NCI-H446 (cell line): ENCODE results near the gene MS4A15.
"Not testable (repeated sequence)": the region's sequence is repeated elsewhere in the genome, so short reads cannot be mapped to it uniquely, and the experiment has no call there.

Experiments used
- DNase-seq, 2 experiments: peaks; one replicate each; lab custom pipeline; 2025; lab: John Stamatoyannopoulos, UW

The MS4A15 gene

GRCh38 chr11:60754887-60755286, 1.8 kb upstream of the MS4A15 start:
- no peak for DNase-seq

- DNase-seq: no peak
Measured at GRCh38 chr11:60757231-60757800, 649 bp downstream of the MS4A15 start.

GRCh38 chr11:60758671-60759070, 2.0 kb downstream of the MS4A15 start:
- not testable (repeated sequence) for DNase-seq

DNA sequence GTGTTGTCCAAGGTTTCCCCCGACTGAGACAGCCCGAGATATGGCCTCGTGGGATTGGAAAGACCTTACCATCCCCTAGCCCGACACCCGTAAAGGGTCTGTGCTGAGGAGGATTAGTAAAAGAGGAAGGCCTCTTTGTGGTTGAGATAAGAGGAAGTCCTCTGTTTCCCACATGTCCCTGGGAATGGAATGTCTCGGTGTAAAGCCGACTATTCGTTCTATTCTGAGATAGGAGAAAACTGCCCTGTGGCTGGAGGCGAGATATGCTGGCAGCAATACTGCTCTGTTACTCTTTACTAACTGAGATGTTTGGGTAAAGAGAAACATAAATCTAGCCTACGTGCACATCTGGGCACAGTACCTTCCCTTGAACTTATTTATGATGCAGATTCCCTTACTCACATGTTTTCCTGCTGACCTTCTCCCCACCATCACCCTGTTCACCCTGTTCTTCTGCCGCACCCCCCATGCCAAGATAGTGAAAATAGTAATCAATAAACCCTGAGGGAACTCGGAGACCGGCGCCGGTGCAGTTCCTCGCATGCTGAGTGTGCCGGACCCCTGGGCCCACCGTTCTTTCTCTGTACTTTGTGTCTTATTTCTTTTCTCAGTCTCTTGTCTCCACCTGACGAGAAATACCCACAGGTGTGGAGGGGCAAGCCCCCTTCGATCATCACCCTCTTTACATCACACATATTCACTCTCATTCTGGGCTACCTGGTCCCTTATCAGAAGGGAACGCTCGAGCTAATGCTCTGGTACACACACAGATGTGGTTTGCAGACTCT, 3.0 kb downstream of the MS4A15 start:
- not testable (repeated sequence) for DNase-seq

GRCh38 chr11:60761436-60762190, 4.9 kb downstream of the MS4A15 start:
- no peak for DNase-seq

GRCh38 chr11:60762851-60763691, 6.4 kb downstream of the MS4A15 start:
- DNase-seq: no peak

DNA sequence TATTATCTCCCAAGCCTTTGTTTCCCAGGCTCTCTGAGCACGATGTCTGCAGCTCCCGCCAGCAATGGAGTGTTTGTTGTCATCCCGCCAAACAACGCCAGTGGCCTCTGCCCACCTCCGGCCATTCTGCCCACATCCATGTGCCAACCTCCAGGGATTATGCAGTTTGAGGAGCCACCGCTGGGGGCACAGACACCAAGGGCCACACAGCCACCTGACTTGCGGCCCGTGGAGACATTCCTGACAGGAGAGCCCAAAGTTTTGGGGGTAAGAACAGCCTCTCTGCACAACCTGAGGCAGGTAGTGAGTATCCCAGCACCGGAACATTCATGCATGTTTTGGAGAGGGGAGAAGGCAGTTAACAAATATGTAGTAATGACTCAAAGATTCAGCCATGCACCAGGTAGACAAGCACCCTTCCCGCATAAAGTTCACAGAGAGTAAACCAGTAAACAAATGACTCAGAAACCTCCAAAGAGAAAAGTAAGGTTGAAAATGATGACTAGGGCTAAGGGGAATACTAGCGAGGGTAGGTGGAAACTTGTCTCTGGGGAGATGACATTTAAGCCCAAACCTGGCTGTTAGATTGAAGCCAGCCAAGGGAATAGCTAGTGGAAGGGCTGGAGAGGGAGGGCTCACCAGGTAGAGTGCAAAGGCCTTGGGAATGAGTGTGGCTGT, 7.2 kb downstream of the MS4A15 start:
- no peak for DNase-seq

- no peak for DNase-seq
Measured at GRCh38 chr11:60764879-60765278, 8.2 kb downstream of the MS4A15 start.

DNA sequence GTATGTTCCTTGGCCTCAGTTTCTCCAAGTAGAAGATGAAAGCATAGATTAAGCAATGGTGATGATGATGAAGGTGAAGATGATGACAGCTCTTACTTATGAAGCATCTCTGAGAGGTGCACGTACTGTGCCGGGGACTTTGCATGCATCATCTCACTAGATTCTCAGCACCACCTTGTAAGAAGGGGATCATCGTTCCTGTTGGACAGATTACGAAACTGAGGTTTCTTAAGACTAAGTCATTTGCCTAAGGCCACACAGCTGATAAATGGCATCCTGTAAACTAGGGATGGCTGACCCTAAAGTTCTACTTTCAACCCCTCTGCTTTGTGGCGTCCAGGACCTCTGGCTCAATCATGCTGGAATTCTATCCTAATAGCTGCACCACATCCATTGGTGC, 8.7 kb downstream of the MS4A15 start:
- DNase-seq: no peak

DNA sequence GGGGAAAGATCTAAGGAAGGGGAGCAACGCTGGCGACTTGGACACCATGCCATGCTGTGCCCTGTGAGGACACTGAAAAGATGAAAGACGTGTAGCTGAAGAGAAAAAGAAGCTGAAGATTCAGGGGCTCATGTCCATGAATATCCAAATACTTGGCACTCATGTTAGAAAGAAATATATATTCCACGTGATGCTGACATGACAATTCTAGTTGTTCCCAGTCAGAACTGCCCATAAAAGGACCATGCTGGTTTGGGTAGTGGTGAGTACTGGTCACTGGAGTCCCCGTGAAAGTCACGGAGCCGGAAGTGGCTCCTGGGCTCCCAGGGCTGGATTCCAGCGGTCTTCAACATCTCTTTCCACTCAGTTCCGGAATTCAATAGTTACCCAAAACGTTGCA, 9.9 kb downstream of the MS4A15 start:
- DNase-seq: no peak

DNA sequence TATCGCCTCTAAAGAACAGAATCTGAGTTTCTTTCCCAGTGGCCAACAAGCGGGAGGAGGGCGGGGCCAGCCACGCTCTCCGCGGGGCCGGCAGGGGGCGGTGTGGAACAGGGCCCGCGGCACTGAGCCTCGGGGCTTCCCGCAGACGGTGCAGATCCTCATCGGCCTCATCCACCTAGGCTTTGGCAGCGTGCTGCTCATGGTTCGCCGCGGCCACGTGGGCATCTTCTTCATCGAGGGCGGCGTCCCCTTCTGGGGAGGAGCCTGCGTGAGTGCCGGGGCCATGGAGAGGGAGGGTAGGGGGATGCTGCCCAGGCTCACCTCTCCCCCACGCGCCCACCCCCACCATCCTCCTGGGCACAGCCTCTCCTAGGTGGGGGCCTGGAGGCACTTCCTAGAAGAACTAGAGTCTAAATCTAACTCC, 10.7 kb downstream of the MS4A15 start:
- DNase-seq: no peak

GRCh38 chr11:60768202-60768601, 11.5 kb downstream of the MS4A15 start:
- no peak for DNase-seq

- DNase-seq: no peak
Measured at GRCh38 chr11:60769273-60769672, 12.6 kb downstream of the MS4A15 start.

GRCh38 chr11:60769811-60770210, 13.1 kb downstream of the MS4A15 start:
- DNase-seq: no peak

DNA sequence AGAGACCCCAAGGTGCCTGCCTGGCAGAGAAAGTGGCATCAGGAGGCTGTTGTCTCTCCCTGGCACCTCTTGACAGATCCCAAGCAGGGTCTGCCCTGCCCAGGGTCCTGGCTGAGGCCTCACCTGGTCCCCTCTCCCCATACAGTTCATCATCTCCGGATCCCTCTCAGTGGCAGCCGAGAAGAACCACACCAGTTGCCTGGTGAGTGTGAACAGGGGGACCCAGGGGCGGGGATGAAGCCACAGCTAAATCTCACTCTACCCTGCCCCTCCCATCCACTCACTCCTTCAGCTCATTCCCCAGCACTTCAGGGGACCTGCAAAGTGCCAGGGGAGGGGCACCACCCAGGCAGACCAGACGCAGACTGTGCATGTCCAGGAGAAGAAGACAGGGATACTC, 14.5 kb downstream of the MS4A15 start:
- DNase-seq: no peak

DNA sequence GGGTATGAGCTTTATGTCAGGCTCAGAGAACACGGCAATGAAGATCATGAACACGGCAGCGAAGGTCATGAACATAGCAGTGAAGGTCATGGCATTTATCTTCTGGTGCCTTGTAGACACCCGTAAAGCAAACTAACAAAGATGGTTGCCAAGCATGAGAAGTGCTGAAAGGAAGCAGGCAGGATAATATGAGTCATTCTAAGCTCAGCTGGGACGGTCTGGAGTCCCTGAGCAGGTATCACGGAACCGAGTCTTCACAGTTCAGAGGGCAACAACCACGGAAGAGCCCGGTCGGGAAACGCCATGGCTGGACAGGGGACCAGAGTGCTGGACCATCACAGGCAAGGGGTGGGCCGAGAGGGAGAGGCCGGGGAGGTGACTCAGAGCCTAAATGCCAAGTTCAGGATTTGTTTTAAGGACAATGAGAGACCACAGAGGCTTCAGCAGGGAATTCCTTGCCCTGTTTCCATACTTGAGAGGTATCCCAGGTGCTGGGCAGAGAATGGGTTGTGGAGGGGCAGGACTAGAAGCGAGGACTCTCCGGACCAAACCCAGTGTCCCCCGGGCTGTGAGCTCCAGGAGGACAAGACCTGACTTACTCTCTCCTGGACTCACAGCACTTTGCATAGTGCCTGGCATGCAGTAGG, 15.3 kb downstream of the MS4A15 start:
- no peak for DNase-seq

- no peak for DNase-seq
Measured at GRCh38 chr11:60772666-60773065, 16.0 kb downstream of the MS4A15 start.

GRCh38 chr11:60774726-60775125, 18.1 kb downstream of the MS4A15 start:
- no peak for DNase-seq

GRCh38 chr11:60775420-60775961, 18.8 kb downstream of the MS4A15 start:
- peak; percentile 82 to 93 for DNase-seq

- DNase-seq: no peak
Measured at GRCh38 chr11:60776167-60776566, 19.5 kb downstream of the MS4A15 start.

DNA sequence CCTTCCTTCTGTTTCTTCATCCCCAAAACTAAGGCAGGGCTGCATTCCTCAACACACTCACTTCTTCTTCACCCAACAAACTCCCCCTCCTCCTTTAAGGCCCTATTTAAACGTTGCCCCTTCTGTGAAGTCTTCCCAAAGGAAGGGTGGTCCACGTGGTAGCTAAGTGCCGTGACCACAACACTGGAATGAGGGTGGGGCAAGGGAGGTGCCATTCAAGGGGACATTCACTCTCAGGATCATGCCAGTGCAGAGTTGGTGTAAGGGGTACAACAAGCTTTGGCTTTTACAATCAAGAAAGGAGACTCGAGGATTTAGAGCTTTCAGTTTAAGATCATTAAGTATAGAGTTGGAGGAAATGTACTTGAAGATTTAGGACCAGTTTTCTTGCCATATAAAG, 20.4 kb downstream of the MS4A15 start:
- DNase-seq: no peak
